A549 (cell line): ENCODE results near the gene SNX11. TPM values are rescaled to one million over a fixed set of nuclear protein-coding genes. Genes with fewer than 3 reads are reported as not detected.

ENCODE experiments used
- ATAC-seq, 2 experiments: fragments of 200-7000 bp in 1 of 2; fragments of >200 bp in 1 of 2; cut with Nextera tagmentation in 1 of 2; cut with Tn5 transposase in 1 of 2; 3 replicates each; pipeline versions ENCODE4 v1.8.0 to v1.9.1; 2018 to 2020; ENCODE audit warnings: mild to moderate bottlenecking in 1 of 2, moderate library complexity in 1 of 2
- CTCF ChIA-PET: fragments of 300-600 bp; sonication (Branson Sonifier 250); formaldehyde crosslinking; extraction: SDS; loops from one replicate; lab custom pipeline; 2021; ENCODE audit warnings: antibody characterized with exemption, inconsistent platforms; lab: Yijun Ruan, JAX
- POLR2A ChIA-PET: fragments of 350-600 bp; formaldehyde crosslinking; extraction: SDS; loops from one replicate; lab custom pipeline; 2021; ENCODE audit warnings: antibody characterized with exemption, inconsistent platforms; lab: Yijun Ruan, JAX
- DNase-seq, 2 experiments: peaks; one replicate each; pipeline versions ENCODE4 v3.0.0 to v3.0.0-alpha.2; 2011 to 2016; ENCODE audit warnings: low read depth in 1 of 2, low spot score in 1 of 2
- FAIRE-seq: peaks from 2 replicates; lab custom pipeline; 2011; peaks lifted over from hg19 to GRCh38; lab: Jason Lieb, UNC
- H3K27ac ChIP-seq, 2 experiments: fragments of >200 bp; sonication (Bioruptor Twin); formaldehyde crosslinking; 3 replicates each; pipeline ENCODE4 v1.5.1; 2016 to 2017
- H3K4me1 ChIP-seq: fragments of >200 bp; sonication (Bioruptor Twin); formaldehyde crosslinking; 3 replicates; pipeline ENCODE4 v1.6.1; 2016
- H3K4me2 ChIP-seq: fragments of >200 bp; sonication (Bioruptor Twin); formaldehyde crosslinking; 3 replicates; pipeline ENCODE4 v1.6.1; 2016
- H3K4me3 ChIP-seq: fragments of >200 bp; sonication (Bioruptor Twin); formaldehyde crosslinking; 3 replicates; pipeline ENCODE4 v1.5.1; 2016
- H3K9me3 ChIP-seq: fragments of >200 bp; sonication (Bioruptor Twin); formaldehyde crosslinking; 3 replicates; pipeline ENCODE4 v1.6.1; 2016
- BCL3 ChIP-seq: fragments of >200 bp; sonication (Bioruptor Twin); formaldehyde crosslinking; IDR thresholded peaks from 3 replicates; pipeline ENCODE4 v1.6.1; 2016
- EHF ChIP-seq: fragments of 250-450 bp; sonication (Bioruptor Pico); IDR thresholded peaks from 2 replicates; pipeline ENCODE4 v1.5.0; 2020; ENCODE audit warnings: mild to moderate bottlenecking
- EP300 ChIP-seq, 2 experiments: fragments of >200 bp; sonication (Bioruptor Twin); formaldehyde crosslinking; IDR thresholded peaks; 2 replicates in 1 of 2; 3 replicates in 1 of 2; pipeline ENCODE4 v1.6.1; 2016 to 2017
- ESRRA ChIP-seq: fragments of 150-350 bp; IDR thresholded peaks from 2 replicates; pipeline ENCODE4 v1.6.1; 2014; ENCODE audit warnings: mild to moderate bottlenecking, low read length, borderline replicate concordance
- HES2 ChIP-seq: fragments of >200 bp; sonication (Bioruptor Twin); formaldehyde crosslinking; IDR thresholded peaks from 2 replicates; pipeline ENCODE4 v1.6.1; 2016
- HEYL ChIP-seq: fragments of 250-450 bp; sonication (Bioruptor Pico); IDR thresholded peaks from 2 replicates; pipeline ENCODE4 v1.8.0; 2021; ENCODE audit warnings: mild to moderate bottlenecking, moderate library complexity
- HOXB5 ChIP-seq: fragments of 250-450 bp; sonication (Bioruptor Pico); IDR thresholded peaks from 2 replicates; pipeline ENCODE4 v1.5.0; 2020; ENCODE audit warnings: mild to moderate bottlenecking, moderate library complexity
- JUNB ChIP-seq: fragments of >200 bp; sonication (Bioruptor Twin); formaldehyde crosslinking; IDR thresholded peaks from 2 replicates; pipeline ENCODE4 v1.6.1; 2016
- KDM5A ChIP-seq: fragments of 200-600 bp; sonication (generic); IDR thresholded peaks from 2 replicates; pipeline ENCODE4 v1.6.1; 2016; ENCODE audit warnings: antibody characterized with exemption, mild to moderate bottlenecking
- MAFK ChIP-seq: fragments of 450-650 bp; IDR thresholded peaks from 2 replicates; pipeline ENCODE4 v1.6.1; 2014; ENCODE audit not compliant: partially characterized antibody
- MAZ ChIP-seq: fragments of 150-350 bp; IDR thresholded peaks from 2 replicates; pipeline ENCODE4 v1.6.1; 2014; ENCODE audit warnings: antibody characterized with exemption, low read depth, low read length, borderline replicate concordance
- MYC ChIP-seq: IDR thresholded peaks from 2 replicates; pipeline ENCODE4 v1.6.1; 2012; ENCODE audit warnings: mild to moderate bottlenecking, inconsistent platforms, low read length, improper control_type of control experiment, borderline replicate concordance
- NFE2L2 ChIP-seq: fragments of 150-350 bp; conservative IDR thresholded peaks from 2 replicates; pipeline ENCODE4 v1.6.1; 2014; ENCODE audit warnings: low read length
- NPAS2 ChIP-seq: fragments of 250-450 bp; sonication (Bioruptor Pico); IDR thresholded peaks from 2 replicates; pipeline ENCODE4 v1.8.0; 2022; ENCODE audit warnings: mild to moderate bottlenecking, moderate library complexity, borderline replicate concordance
- PBX3 ChIP-seq: IDR thresholded peaks from 2 replicates; pipeline ENCODE4 v1.6.1; 2012
- RAD21 ChIP-seq, 2 experiments: fragments of >200 bp in 1 of 2; sonication (Bioruptor Twin) in 1 of 2; formaldehyde crosslinking in 1 of 2; IDR thresholded peaks in 1 of 2; conservative IDR thresholded peaks in 1 of 2; 2 replicates in 1 of 2; 3 replicates in 1 of 2; pipeline ENCODE4 v1.6.1; 2012 to 2018; ENCODE audit warnings: inconsistent platforms in 1 of 2
- RARB ChIP-seq: fragments of 250-450 bp; sonication (Bioruptor Pico); IDR thresholded peaks from 2 replicates; pipeline ENCODE4 v1.8.0; 2021; ENCODE audit warnings: mild to moderate bottlenecking, moderate library complexity
- REST ChIP-seq: fragments of 200-600 bp; sonication (generic); IDR thresholded peaks from 2 replicates; pipeline ENCODE4 v1.6.1; 2016; ENCODE audit warnings: antibody characterized with exemption, mild to moderate bottlenecking, moderate library complexity
- SMC3 ChIP-seq: fragments of >200 bp; sonication (Bioruptor Twin); formaldehyde crosslinking; IDR thresholded peaks from 3 replicates; pipeline ENCODE4 v1.6.1; 2018; ENCODE audit warnings: inconsistent platforms
- ZFP36 ChIP-seq: fragments of 450-650 bp; IDR thresholded peaks from 2 replicates; pipeline ENCODE4 v1.6.1; 2014; ENCODE audit warnings: borderline replicate concordance; ENCODE audit not compliant: partially characterized antibody
- ZSCAN20 ChIP-seq: fragments of 250-450 bp; sonication (Bioruptor Pico); IDR thresholded peaks from 2 replicates; pipeline ENCODE4 v1.8.0; 2022; ENCODE audit warnings: mild to moderate bottlenecking, moderate library complexity
- WGBS: methylation state at CpG from one replicate; pipeline ENCODE4 v1.1.6; 2017; ENCODE audit errors: missing lambda C conversion rate; 5-methylcytosine and 5-hydroxymethylcytosine counted together
- polyA plus RNA-seq, 4 experiments: library from polyadenylated mRNA; depleted of rRNA in 3 of 4; stranded (reverse); fragments of >200 nt; fragmentation: RNase III in 1 of 4; extraction: RNeasy Plus Mini Kit Qiagen cat#74134 plus additional on column Dnase treatment in 1 of 4; gene quantifications; 2 replicates in 3 of 4; 3 replicates in 1 of 4; pipeline ENCODE4 v1.2.3, GENCODE V29; 2011 to 2017
- TF ChIP-seq, protein P1 (sequence below): IDR thresholded peaks from 2 replicates; pipeline ENCODE4 v1.6.1; 2012
- TF ChIP-seq, protein P2 (sequence below): fragments of 450-650 bp; IDR thresholded peaks from 2 replicates; pipeline ENCODE4 v1.6.1; 2014; ENCODE audit warnings: antibody characterized with exemption

Gene SNX11
- polyA plus RNA-seq, 2 of the 4 experiments (the other 2 are of a cell fraction): 22.3 to 28.4 TPM

DNA sequence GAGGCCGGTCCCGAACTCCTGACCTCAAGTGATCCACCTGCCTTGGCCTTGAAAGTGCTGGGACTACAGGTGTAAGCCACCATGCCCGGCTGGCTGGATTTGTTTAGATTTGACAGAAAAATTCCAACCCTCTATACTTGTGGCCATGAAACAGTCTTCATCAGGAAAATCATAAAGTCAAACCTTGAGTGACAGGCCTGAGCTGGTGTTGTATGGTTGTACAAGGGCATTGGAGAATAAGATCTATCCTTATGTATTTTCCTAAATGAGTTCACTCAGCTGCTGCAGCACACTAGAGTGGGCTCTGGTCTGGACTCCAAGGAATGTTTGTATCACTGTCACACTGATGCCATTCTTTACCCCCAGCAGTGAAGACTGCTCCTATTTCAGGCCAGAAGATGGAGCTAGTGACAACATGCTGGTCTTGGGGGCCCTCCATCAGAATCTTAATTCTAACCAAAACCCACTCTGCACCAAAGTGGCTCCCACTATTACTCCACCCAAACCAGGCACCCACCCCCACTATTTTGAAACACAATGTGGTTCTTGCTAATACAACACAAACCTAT is 27.4 kb downstream of the SNX11 start:
- DNase-seq (no peak), ATAC-seq (no peak), FAIRE-seq (peak; percentile 43)
- WGBS: 81% methylated on average over 3 of the region's 3 CpGs
- no peaks in the 10 kb centered on the region for H3K9me3 ChIP-seq
- no peak overlapping the region for H3K27ac ChIP-seq
- H3K4me2 ChIP-seq: no peak overlapping the region
- CTCF ChIA-PET: interaction anchor here (0.8 to 9.1 kb wide), 9 partner anchors 11 to 478 kb away, joined by 3 to 52 read pairs (median 4); no protein-coding TSS in a partner anchor
- TF ChIP-seq PBX3 (no peak), RARB (CRISPR knock-in tag) (no peak), SMC3 (no peak), RAD21 (conservative IDR thresholded peaks at IDR 0.05 in 1 of 2, IDR thresholded peaks at IDR 0.05 in 1 of 2) (0 out of 5 replicates have a peak, but pooled peaks of 1 of the 2 experiments have one; percentile 22), EP300 (IDR thresholded peaks at IDR 0.05) (no peak)
- POLR2A ChIA-PET: no interaction called here
- no peaks in the 10 kb centered on the region for H3K4me1 ChIP-seq
- no peak overlapping the region for H3K4me3 ChIP-seq

GRCh38 chr17:48137656-48138055 is 30.1 kb downstream of the SNX11 start:
- 84% methylated on average over 1 of the region's 1 CpG for WGBS
- TF ChIP-seq, protein P1, sequence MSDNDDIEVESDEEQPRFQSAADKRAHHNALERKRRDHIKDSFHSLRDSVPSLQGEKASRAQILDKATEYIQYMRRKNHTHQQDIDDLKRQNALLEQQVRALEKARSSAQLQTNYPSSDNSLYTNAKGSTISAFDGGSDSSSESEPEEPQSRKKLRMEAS: no peak
- TF ChIP-seq HOXB5 (CRISPR knock-in tag) (no peak), EHF (CRISPR knock-in tag) (no peak), BCL3 (no peak), ZSCAN20 (CRISPR knock-in tag) (no peak), KDM5A (no peak), JUNB (no peak), MYC (no peak), MAFK (no peak)
- Histone ChIP-seq H3K9me3 (no peaks in the 10 kb centered on the region), H3K4me2 (no peak overlapping the region), H3K27ac (no peak overlapping the region), H3K4me3 (no peak overlapping the region), H3K4me1 (no peaks in the 10 kb centered on the region)
- DNase-seq: no peak
- CTCF ChIA-PET: interaction anchor here (1.0 to 6.8 kb wide), 5 partner anchors 57 to 741 kb away, joined by 3 to 46 read pairs (median 4); no protein-coding TSS in a partner anchor
- POLR2A ChIA-PET: no interaction called here
- FAIRE-seq: peak; percentile 67
- no peak for ATAC-seq

- Histone ChIP-seq H3K4me1 (no peaks in the 10 kb centered on the region), H3K4me3 (no peak overlapping the region)
- ChIA-PET CTCF (interaction anchor here (0.6 to 6.8 kb wide), 7 partner anchors 8 to 380 kb away, joined by 3 to 46 read pairs (median 7); no protein-coding TSS in a partner anchor), POLR2A (no interaction called here)
- ATAC-seq (no peak), DNase-seq (no peak), FAIRE-seq (no peak)
- TF ChIP-seq NFE2L2 (no peak), RAD21 (conservative IDR thresholded peaks at IDR 0.05 in 1 of 2, IDR thresholded peaks at IDR 0.05 in 1 of 2) (no peak), MAZ (no peak), HEYL (no peak), REST (no peak), ZFP36 (no peak), ESRRA (no peak), NPAS2 (CRISPR knock-in tag) (no peak), PBX3 (no peak), HES2 (no peak)
- TF ChIP-seq, protein P2, sequence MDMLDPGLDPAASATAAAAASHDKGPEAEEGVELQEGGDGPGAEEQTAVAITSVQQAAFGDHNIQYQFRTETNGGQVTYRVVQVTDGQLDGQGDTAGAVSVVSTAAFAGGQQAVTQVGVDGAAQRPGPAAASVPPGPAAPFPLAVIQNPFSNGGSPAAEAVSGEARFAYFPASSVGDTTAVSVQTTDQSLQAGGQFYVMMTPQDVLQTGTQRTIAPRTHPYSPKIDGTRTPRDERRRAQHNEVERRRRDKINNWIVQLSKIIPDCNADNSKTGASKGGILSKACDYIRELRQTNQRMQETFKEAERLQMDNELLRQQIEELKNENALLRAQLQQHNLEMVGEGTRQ: no peak
- TF ChIP-seq, all 56 proteins: peak for 0
- 92% methylated on average over 2 of the region's 2 CpGs for WGBS
- H3K9me3 ChIP-seq: no peaks in the 10 kb centered on the region
- H3K4me2 ChIP-seq: no peak overlapping the region
- no peak overlapping the region for H3K27ac ChIP-seq
Measured at GRCh38 chr17:48139944-48140343, 32.4 kb downstream of the SNX11 start.
